ENCODE results near the gene JAKMIP2.

- TF ChIP-seq CTCF (IDR thresholded peaks at IDR 0.05; ENCODE audit: insufficient read depth, low read length): no peak
- no peak for TF ChIP-seq POLR2AphosphoS5 (IDR thresholded peaks at IDR 0.05; ENCODE audit: low read depth)
These were observed 21.8 kb upstream of the JAKMIP2 start for GRCh38 chr5:147804334-147804733.

Measured in HL-60 (cell line).